GM12878 (cell line): ENCODE results near the gene CUL4A.

Experiments
- CBFB ChIP-seq: IDR thresholded peaks from 2 replicates; pipeline ENCODE4 v1.6.1; 2016; ENCODE audit warnings: antibody characterized with exemption, low read depth
- MTA3 ChIP-seq: IDR thresholded peaks from 2 replicates; pipeline ENCODE4 v1.6.1; 2012; ENCODE audit warnings: low read length, inconsistent platforms, borderline replicate concordance
- NR2C2 ChIP-seq: IDR thresholded peaks from 2 replicates; pipeline ENCODE4 v1.6.1; 2011; ENCODE audit warnings: borderline replicate concordance, low read depth; ENCODE audit not compliant: control insufficient read depth, insufficient read length
- TF ChIP-seq, protein P1 (sequence below), 3 experiments: IDR thresholded peaks in 2 of 3; conservative IDR thresholded peaks in 1 of 3; 2 replicates each; pipeline ENCODE4 v1.5.1; 2011; ENCODE audit warnings: low read depth in 3 of 3, low read length in 3 of 3, mild to moderate bottlenecking in 3 of 3, control low read depth in 2 of 3, moderate library complexity in 2 of 3, inconsistent platforms in 1 of 3, mixed read lengths in 1 of 3; ENCODE audit not compliant: control insufficient read depth in 2 of 3, insufficient read depth in 1 of 3; ENCODE audit errors: extremely low read depth in 1 of 3

DNA sequence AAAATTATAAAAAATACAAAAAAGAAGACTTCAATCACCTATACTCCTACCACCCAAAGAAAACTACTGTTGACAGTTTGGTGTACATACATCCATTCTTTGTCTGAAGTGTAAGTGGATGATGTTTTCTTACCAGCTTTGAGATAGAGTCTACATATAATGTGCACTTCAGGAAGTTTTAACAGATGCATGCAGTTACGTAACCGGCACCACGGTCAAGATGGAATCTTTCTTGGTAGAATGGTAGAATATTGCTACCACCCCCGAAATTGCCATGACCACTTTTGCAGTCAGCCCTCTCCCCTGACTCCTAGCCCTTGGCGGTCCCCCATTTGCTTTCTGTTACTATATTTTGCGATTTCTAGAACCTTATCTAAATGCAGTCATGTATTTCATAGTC is 1.4 kb downstream of the CUL4A start:
- TF ChIP-seq, protein P1, sequence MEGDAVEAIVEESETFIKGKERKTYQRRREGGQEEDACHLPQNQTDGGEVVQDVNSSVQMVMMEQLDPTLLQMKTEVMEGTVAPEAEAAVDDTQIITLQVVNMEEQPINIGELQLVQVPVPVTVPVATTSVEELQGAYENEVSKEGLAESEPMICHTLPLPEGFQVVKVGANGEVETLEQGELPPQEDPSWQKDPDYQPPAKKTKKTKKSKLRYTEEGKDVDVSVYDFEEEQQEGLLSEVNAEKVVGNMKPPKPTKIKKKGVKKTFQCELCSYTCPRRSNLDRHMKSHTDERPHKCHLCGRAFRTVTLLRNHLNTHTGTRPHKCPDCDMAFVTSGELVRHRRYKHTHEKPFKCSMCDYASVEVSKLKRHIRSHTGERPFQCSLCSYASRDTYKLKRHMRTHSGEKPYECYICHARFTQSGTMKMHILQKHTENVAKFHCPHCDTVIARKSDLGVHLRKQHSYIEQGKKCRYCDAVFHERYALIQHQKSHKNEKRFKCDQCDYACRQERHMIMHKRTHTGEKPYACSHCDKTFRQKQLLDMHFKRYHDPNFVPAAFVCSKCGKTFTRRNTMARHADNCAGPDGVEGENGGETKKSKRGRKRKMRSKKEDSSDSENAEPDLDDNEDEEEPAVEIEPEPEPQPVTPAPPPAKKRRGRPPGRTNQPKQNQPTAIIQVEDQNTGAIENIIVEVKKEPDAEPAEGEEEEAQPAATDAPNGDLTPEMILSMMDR (IDR thresholded peaks at IDR 0.05 in 2 of 3, conservative IDR thresholded peaks at IDR 0.05 in 1 of 3; ENCODE audit: control insufficient read depth in 2 of 3, extremely low read depth in 1 of 3, insufficient read depth in 1 of 3, low read depth in 3 of 3, low read length in 3 of 3) = no peak
- TF ChIP-seq NR2C2 (no peak), CBFB (no peak), MTA3 (no peak)
